PC-3 (cell line): ENCODE data around the gene SCNN1B. TPM values are rescaled to one million over a fixed set of nuclear protein-coding genes. Genes with fewer than 3 reads are reported as not detected.
"Not testable (repeated sequence)": the region's sequence is repeated elsewhere in the genome, so short reads cannot be mapped to it uniquely, and the experiment has no call there.

ENCODE experiments used
- ATAC-seq: fragments of 200-7000 bp; cut with Tn5 transposase; 2 replicates; pipeline ENCODE4 v1.9.1; 2020; ENCODE audit warnings: mild to moderate bottlenecking, moderate library complexity
- BruUV-seq: library from RNA; stranded (reverse); fragments of 400-500 nt; replicated peaks from 2 replicates; lab custom pipeline; 2021; lab: Mats Ljungman, UMichigan
- CTCF ChIA-PET: fragments of 300-600 bp; sonication (Branson Sonifier 250); formaldehyde crosslinking; loops from one replicate; lab custom pipeline; 2022; ENCODE audit warnings: antibody characterized with exemption; lab: Charles Lee
- POLR2A ChIA-PET: fragments of 300-600 bp; sonication (Branson Sonifier 250); formaldehyde crosslinking; loops from one replicate; lab custom pipeline; 2022; ENCODE audit warnings: antibody characterized with exemption; ENCODE audit not compliant: unreplicated experiment; lab: Charles Lee
- DNase-seq: peaks from one replicate; pipeline ENCODE4 v3.0.0-alpha.2; 2015
- H2AFZ ChIP-seq: fragments of 300-600 bp; sonication (generic); 2 replicates; pipeline ENCODE4 v1.6.0; 2016; ENCODE audit warnings: antibody characterized with exemption, low read length
- H3F3A ChIP-seq: fragments of 300-600 bp; sonication (generic); one replicate; pipeline ENCODE4 v1.6.0; 2017; ENCODE audit warnings: antibody characterized with exemption, low read length, control low read depth, mild to moderate bottlenecking; ENCODE audit not compliant: unreplicated experiment
- H3K27ac ChIP-seq: fragments of 300-600 bp; sonication (generic); 2 replicates; pipeline ENCODE4 v1.5.1; 2016; ENCODE audit warnings: mild to moderate bottlenecking, low read length
- H3K27me3 ChIP-seq: fragments of 300-600 bp; sonication (generic); 2 replicates; pipeline ENCODE4 v1.6.1; 2016; ENCODE audit warnings: low read length, mixed read lengths
- H3K36me3 ChIP-seq: fragments of 300-600 bp; sonication (generic); 2 replicates; pipeline ENCODE4 v1.6.1; 2016; ENCODE audit warnings: low read depth, mixed run types, low read length, mixed read lengths
- H3K4me1 ChIP-seq: fragments of 300-600 bp; sonication (generic); 2 replicates; pipeline ENCODE4 v1.5.1; 2016; ENCODE audit warnings: low read length; ENCODE audit not compliant: insufficient read depth
- H3K4me2 ChIP-seq: fragments of 300-600 bp; sonication (generic); 2 replicates; pipeline ENCODE4 v1.6.0; 2016; ENCODE audit warnings: low read length
- H3K4me3 ChIP-seq: fragments of 300-600 bp; sonication (generic); 2 replicates; pipeline ENCODE4 v1.5.1; 2016; ENCODE audit warnings: mild to moderate bottlenecking, low read length, mixed read lengths
- H3K79me2 ChIP-seq: fragments of 300-600 bp; sonication (generic); 2 replicates; pipeline ENCODE4 v1.6.1; 2017; ENCODE audit warnings: low read length, mixed read lengths
- H3K9ac ChIP-seq: fragments of 300-600 bp; sonication (generic); 2 replicates; pipeline ENCODE4 v1.6.0; 2016; ENCODE audit warnings: mild to moderate bottlenecking, low read length
- H3K9me2 ChIP-seq: fragments of 300-600 bp; sonication (generic); replicated peaks from 2 replicates; pipeline ENCODE4 v1.6.1; 2016; ENCODE audit warnings: mixed run types, low read length, mixed read lengths
- H3K9me3 ChIP-seq: fragments of 300-600 bp; sonication (generic); 2 replicates; pipeline ENCODE4 v1.6.1; 2016; ENCODE audit warnings: low read length, mixed read lengths
- H4K20me1 ChIP-seq: fragments of 300-600 bp; sonication (generic); 2 replicates; pipeline ENCODE4 v1.6.1; 2016; ENCODE audit warnings: low read length, mixed read lengths
- EZH2 ChIP-seq: fragments of 300-600 bp; sonication (generic); IDR thresholded peaks from one replicate; pipeline ENCODE4 v1.6.1; 2017; ENCODE audit warnings: antibody characterized with exemption, mild to moderate bottlenecking, low read length; ENCODE audit not compliant: unreplicated experiment
- EZH2phosphoT487 ChIP-seq: fragments of 300-600 bp; sonication (generic); IDR thresholded peaks from 2 replicates; pipeline ENCODE4 v1.6.1; 2018; ENCODE audit warnings: mild to moderate bottlenecking, antibody characterized with exemption, low read length, borderline replicate concordance
- intact Hi-C: fragments of 100-400 bp; cut with micrococcal nuclease; formaldehyde crosslinking; loops from 2 replicates; pipeline ENCODE4 v1.9.0; 2023
- total RNA-seq: library from RNA; depleted of rRNA; stranded (reverse); fragments of >200 nt; gene quantifications from 2 replicates; pipeline ENCODE4 v1.2.3, GENCODE V29; 2014
- TF ChIP-seq, protein P1 (sequence below): fragments of 300-600 bp; sonication (generic); conservative IDR thresholded peaks from 2 replicates; pipeline ENCODE4 v1.5.1; 2017; ENCODE audit warnings: antibody characterized with exemption, low read depth, mild to moderate bottlenecking, low read length

The SCNN1B gene
- total RNA-seq, 1 experiment from 2014 or later: 4.1 TPM

- no peak overlapping the region for H3K9ac ChIP-seq
- no peak overlapping the region for H3K4me3 ChIP-seq
- no peak for DNase-seq
- intact Hi-C loops: no loop called here
- no peak overlapping the region for H2AFZ ChIP-seq
- no peaks in the 10 kb centered on the region for H4K20me1 ChIP-seq
- no peak for ATAC-seq
- H3K27ac ChIP-seq: no peak overlapping the region
- ChIA-PET CTCF (no interaction called here), POLR2A (no interaction called here)
- H3F3A ChIP-seq: no peaks in the 10 kb centered on the region
- TF ChIP-seq EZH2 (no peak), EZH2phosphoT487 (no peak)
- TF ChIP-seq, protein P1, sequence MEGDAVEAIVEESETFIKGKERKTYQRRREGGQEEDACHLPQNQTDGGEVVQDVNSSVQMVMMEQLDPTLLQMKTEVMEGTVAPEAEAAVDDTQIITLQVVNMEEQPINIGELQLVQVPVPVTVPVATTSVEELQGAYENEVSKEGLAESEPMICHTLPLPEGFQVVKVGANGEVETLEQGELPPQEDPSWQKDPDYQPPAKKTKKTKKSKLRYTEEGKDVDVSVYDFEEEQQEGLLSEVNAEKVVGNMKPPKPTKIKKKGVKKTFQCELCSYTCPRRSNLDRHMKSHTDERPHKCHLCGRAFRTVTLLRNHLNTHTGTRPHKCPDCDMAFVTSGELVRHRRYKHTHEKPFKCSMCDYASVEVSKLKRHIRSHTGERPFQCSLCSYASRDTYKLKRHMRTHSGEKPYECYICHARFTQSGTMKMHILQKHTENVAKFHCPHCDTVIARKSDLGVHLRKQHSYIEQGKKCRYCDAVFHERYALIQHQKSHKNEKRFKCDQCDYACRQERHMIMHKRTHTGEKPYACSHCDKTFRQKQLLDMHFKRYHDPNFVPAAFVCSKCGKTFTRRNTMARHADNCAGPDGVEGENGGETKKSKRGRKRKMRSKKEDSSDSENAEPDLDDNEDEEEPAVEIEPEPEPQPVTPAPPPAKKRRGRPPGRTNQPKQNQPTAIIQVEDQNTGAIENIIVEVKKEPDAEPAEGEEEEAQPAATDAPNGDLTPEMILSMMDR: no peak
- H3K4me2 ChIP-seq: no peak overlapping the region
- BruUV-seq: no TSS peak
- no peaks in the 10 kb centered on the region for H3K9me2 ChIP-seq
- peaks cover 8% of the 10 kb centered on the region for H3K4me1 ChIP-seq
- H3K27me3 ChIP-seq: no peaks in the 10 kb centered on the region
- no peaks in the 10 kb centered on the region for H3K79me2 ChIP-seq
- H3K36me3 ChIP-seq: no peaks in the 10 kb centered on the region
- no peaks in the 10 kb centered on the region for H3K9me3 ChIP-seq
Observed at GRCh38 chr16:23298290-23298915, 3.7 kb upstream of the SCNN1B start.

DNA sequence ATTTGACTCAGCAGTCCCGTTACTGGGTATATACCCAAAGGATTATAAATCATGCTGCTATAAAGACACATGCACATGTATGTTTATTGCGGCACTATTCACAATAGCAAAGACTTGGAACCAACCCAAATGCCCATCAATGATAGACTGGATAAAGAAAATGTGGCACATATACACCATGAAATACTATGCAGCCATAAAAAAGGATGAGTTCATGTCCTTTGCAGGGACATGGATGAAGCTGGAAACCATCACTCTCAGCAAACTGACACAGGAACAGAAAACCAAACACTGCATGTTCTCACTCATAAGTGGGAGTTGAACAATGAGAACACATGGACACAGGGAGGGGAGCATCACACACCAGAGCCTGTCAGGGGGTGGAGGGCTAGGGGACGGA lies 2.3 kb upstream of the SCNN1B start:
- ATAC-seq, H3K36me3 ChIP-seq, BruUV-seq, H3K9ac ChIP-seq, H3K27me3 ChIP-seq, CTCF ChIA-PET, H3K9me2 ChIP-seq, H4K20me1 ChIP-seq, DNase-seq, H3K4me3 ChIP-seq, H3K9me3 ChIP-seq, H3K79me2 ChIP-seq, H3F3A ChIP-seq, H2AFZ ChIP-seq, H3K27ac ChIP-seq, H3K4me2 ChIP-seq, H3K4me1 ChIP-seq, intact Hi-C loops: not testable (repeated sequence)
- POLR2A ChIA-PET: interaction anchor here (0.6 kb wide), 1 partner anchor 11 kb away, joined by 9 read pairs; no protein-coding TSS in a partner anchor

DNA sequence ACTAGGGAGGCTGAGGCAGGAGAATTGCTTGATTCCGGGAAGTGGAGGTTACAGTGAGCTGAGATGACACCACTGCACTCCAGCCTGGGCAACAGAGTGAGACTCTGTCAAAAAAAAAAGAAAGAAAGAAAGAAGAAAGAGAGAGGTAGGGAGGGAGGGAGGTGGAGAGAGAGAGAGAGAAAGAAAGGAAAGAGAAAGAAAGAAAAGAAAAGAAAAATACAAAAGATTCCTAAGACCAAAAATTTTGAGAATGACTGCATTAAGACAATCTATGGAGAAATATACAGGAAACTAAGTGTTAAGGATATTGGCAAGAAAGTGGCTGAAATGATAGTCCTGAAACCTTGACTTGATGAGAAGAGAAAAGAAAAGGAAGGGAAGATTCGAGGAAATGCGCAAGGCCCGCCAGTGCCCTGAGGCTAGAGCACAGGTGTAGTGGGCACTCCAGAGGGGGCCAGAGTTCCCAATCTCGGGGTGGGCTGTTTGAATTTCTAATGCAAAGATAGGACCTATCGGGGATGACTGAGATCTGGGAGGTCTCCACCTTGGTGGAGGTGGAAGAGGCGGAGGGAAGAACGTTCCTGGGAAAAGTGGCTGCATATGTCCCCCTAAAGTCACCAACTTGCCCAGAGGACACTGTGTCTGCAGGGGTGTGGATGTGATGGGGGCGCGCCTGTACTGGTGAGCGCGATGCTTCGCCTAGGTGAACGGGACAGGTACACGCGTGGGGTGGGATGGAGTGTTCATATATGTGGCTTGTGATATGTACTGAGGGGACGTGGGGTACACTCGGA lies 654 bp upstream of the SCNN1B start:
- Histone ChIP-seq H3K4me1 (peaks cover 8% of the 10 kb centered on the region), H3K36me3 (no peaks in the 10 kb centered on the region), H3K79me2 (no peaks in the 10 kb centered on the region), H3K4me2 (peak overlapping the region; percentile 85), H4K20me1 (no peaks in the 10 kb centered on the region), H3F3A (no peaks in the 10 kb centered on the region), H3K9me3 (no peaks in the 10 kb centered on the region), H2AFZ (peak overlapping the region; percentile 92), H3K27me3 (no peaks in the 10 kb centered on the region), H3K27ac (no peak overlapping the region), H3K4me3 (peak overlapping the region; percentile 69), H3K9ac (no peak overlapping the region), H3K9me2 (no peaks in the 10 kb centered on the region)
- intact Hi-C loops: no loop called here
- no TSS peak for BruUV-seq
- ATAC-seq: no peak
- no peak for DNase-seq
- TF ChIP-seq EZH2 (no peak), EZH2phosphoT487 (no peak)
- TF ChIP-seq, protein P1: no peak
- ChIA-PET POLR2A (no interaction called here), CTCF (interaction anchor here (1.1 kb wide), 1 partner anchor 28 kb away, joined by 5 read pairs; no protein-coding TSS in a partner anchor)
